Endothelial cell of umbilical vein (primary cell): Measurements from ENCODE around the gene STON2. TPM values are rescaled to one million over a fixed set of nuclear protein-coding genes. Genes with fewer than 3 reads are reported as not detected.
"Not testable (repeated sequence)": the region's sequence is repeated elsewhere in the genome, so short reads cannot be mapped to it uniquely, and the experiment has no call there.

ENCODE experiments used
- BruUV-seq: library from RNA; stranded (reverse); fragments of 400-500 nt; replicated peaks from 2 replicates; lab custom pipeline; 2021; lab: Mats Ljungman, UMichigan
- CTCF ChIA-PET: fragments of 300-600, 350-600 bp; sonication (Branson Sonifier 250); formaldehyde crosslinking; loops from one replicate; lab custom pipeline; 2021; ENCODE audit warnings: antibody characterized with exemption, inconsistent platforms; lab: Charles Lee
- POLR2A ChIA-PET: fragments of 300-600, 350-600 bp; sonication (Branson Sonifier 250); formaldehyde crosslinking; loops from one replicate; lab custom pipeline; 2021; ENCODE audit warnings: antibody characterized with exemption, inconsistent platforms; lab: Charles Lee
- DNase-seq: peaks from one replicate; pipeline ENCODE4 v3.0.0-alpha.2; 2011; ENCODE audit warnings: low read depth, low spot score
- FAIRE-seq: peaks from 2 replicates; lab custom pipeline; 2011; peaks lifted over from hg19 to GRCh38; lab: Jason Lieb, UNC
- H2AFZ ChIP-seq: 2 replicates; pipeline ENCODE4 v1.6.0; 2012; ENCODE audit warnings: low read depth, low read length, control low read depth, inconsistent platforms
- H3K27ac ChIP-seq: 2 replicates; pipeline ENCODE4 v1.5.1; 2011; ENCODE audit warnings: low read depth, mild to moderate bottlenecking, control low read depth, low read length, moderate library complexity; ENCODE audit not compliant: insufficient read depth
- H3K27me3 ChIP-seq, 2 experiments: 2 replicates each; pipeline versions ENCODE4 v1.6.0 to v1.6.1; 2011; ENCODE audit warnings: low read length in 2 of 2, mixed read lengths in 1 of 2; ENCODE audit not compliant: control insufficient read depth in 2 of 2, insufficient read depth in 2 of 2
- H3K36me3 ChIP-seq, 2 experiments: 2 replicates in 1 of 2; 3 replicates in 1 of 2; pipeline ENCODE4 v1.5.1; 2011; ENCODE audit warnings: low read length in 2 of 2, mild to moderate bottlenecking in 1 of 2, moderate library complexity in 1 of 2; ENCODE audit not compliant: control insufficient read depth in 2 of 2, insufficient read depth in 2 of 2; ENCODE audit errors: extremely low read depth in 1 of 2
- H3K4me1 ChIP-seq: 3 replicates; pipeline ENCODE4 v1.5.1; 2011; ENCODE audit warnings: mild to moderate bottlenecking, low read length; ENCODE audit not compliant: control insufficient read depth, insufficient read depth; ENCODE audit errors: extremely low read depth
- H3K4me2 ChIP-seq: 2 replicates; pipeline ENCODE4 v1.6.1; 2011; ENCODE audit warnings: low read length, control low read depth, mixed read lengths; ENCODE audit not compliant: insufficient read depth
- H3K4me3 ChIP-seq, 3 experiments: fragments of 200-600 bp in 1 of 3; sonication (generic), shearing (Covaris generic) in 1 of 3; replicated peaks in 1 of 3; 2 replicates each; pipeline ENCODE4 v1.5.1; 2011 to 2016; ENCODE audit warnings: control low read depth in 3 of 3, low read length in 3 of 3, mild to moderate bottlenecking in 2 of 3, inconsistent platforms in 1 of 3, low read depth in 1 of 3, moderate library complexity in 1 of 3; ENCODE audit not compliant: insufficient read depth in 1 of 3
- H3K79me2 ChIP-seq: 2 replicates; pipeline ENCODE4 v1.6.0; 2012; ENCODE audit warnings: low read length, inconsistent platforms; ENCODE audit not compliant: control insufficient read depth, insufficient read depth
- H3K9ac ChIP-seq: replicated peaks from 2 replicates; pipeline ENCODE3; 2011; ENCODE audit warnings: low read length, control low read depth; ENCODE audit not compliant: insufficient read depth; ENCODE audit errors: extremely low read depth
- H3K9me1 ChIP-seq: replicated peaks from 3 replicates; pipeline ENCODE4 v1.6.0; 2011; ENCODE audit warnings: mild to moderate bottlenecking, low read length; ENCODE audit not compliant: control insufficient read depth, insufficient read depth; ENCODE audit errors: extremely low read depth
- H3K9me3 ChIP-seq: replicated peaks from 2 replicates; pipeline ENCODE4 v1.5.1; 2012; ENCODE audit warnings: low read length, inconsistent platforms; ENCODE audit not compliant: control insufficient read depth, insufficient read depth
- H4K20me1 ChIP-seq: replicated peaks from 2 replicates; pipeline ENCODE3; 2011; ENCODE audit warnings: mild to moderate bottlenecking, low read length; ENCODE audit not compliant: control insufficient read depth, insufficient read depth; ENCODE audit errors: extremely low read depth
- EZH2 ChIP-seq: IDR thresholded peaks from 2 replicates; pipeline ENCODE4 v1.6.1; 2012; ENCODE audit warnings: borderline replicate concordance, low read depth, mild to moderate bottlenecking, moderate library complexity, low read length, inconsistent platforms; ENCODE audit not compliant: severe bottlenecking
- FOS ChIP-seq: IDR thresholded peaks from 2 replicates; pipeline ENCODE4 v1.6.1; 2011; ENCODE audit warnings: mild to moderate bottlenecking, low read length, moderate library complexity, borderline replicate concordance; ENCODE audit not compliant: insufficient read depth
- GATA2 ChIP-seq: IDR thresholded peaks from 2 replicates; pipeline ENCODE4 v1.7.0; 2011; ENCODE audit warnings: low read depth, mild to moderate bottlenecking, moderate library complexity, mixed read lengths, low read length; ENCODE audit not compliant: insufficient read length, insufficient read depth
- JUN ChIP-seq: IDR thresholded peaks from 2 replicates; pipeline ENCODE4 v1.6.1; 2011; ENCODE audit warnings: borderline replicate concordance, low read depth; ENCODE audit not compliant: insufficient read length, insufficient read depth
- MYC ChIP-seq: IDR thresholded peaks from one replicate; pipeline ENCODE4 v1.6.1; 2011; ENCODE audit warnings: mild to moderate bottlenecking, low read depth, low read length
- POLR2A ChIP-seq: IDR thresholded peaks from 2 replicates; pipeline ENCODE4 v1.6.1; 2012; ENCODE audit warnings: low read depth, mild to moderate bottlenecking, control low read depth, low read length
- POLR2AphosphoS5 ChIP-seq: IDR thresholded peaks from 2 replicates; pipeline ENCODE4 v1.6.1; 2012; ENCODE audit warnings: low read depth, mild to moderate bottlenecking, control low read depth, low read length, moderate library complexity; ENCODE audit not compliant: insufficient read depth
- dilution Hi-C: fragments of 300-500 bp; cut with MboI; formaldehyde crosslinking; loops from one replicate; pipeline ENCODE4 v1.15.0; 2019; ENCODE audit warnings: low sequenced_read_pairs; ENCODE audit not compliant: extremely low pct_ligation_motif_present
- intact Hi-C: fragments of 100-400 bp; cut with micrococcal nuclease; formaldehyde crosslinking; loops from one replicate; pipeline ENCODE4 v1.10.0; 2022
- polyA plus RNA-seq, 4 experiments: library from polyadenylated mRNA; depleted of rRNA in 3 of 4; stranded (reverse) in 3 of 4; unstranded in 1 of 4; fragments of >200 nt; gene quantifications; 2 replicates each; pipeline versions ENCODE4 v1.2.1 to v1.2.3, GENCODE V29; 2011 to 2012; ENCODE audit warnings: missing spikeins in 1 of 4
- total RNA-seq: library from RNA; stranded (reverse); gene quantifications from 2 replicates; pipeline ENCODE4 v1.2.3, GENCODE V29; 2021
- TF ChIP-seq, protein P1 (sequence below), 2 donors: IDR thresholded peaks; 1 replicate in 1 of 2; 2 replicates in 1 of 2; pipeline ENCODE4 v1.5.1; 2011; ENCODE audit warnings: low read length in 2 of 2, mild to moderate bottlenecking in 2 of 2, moderate library complexity in 2 of 2, control low read depth in 1 of 2, inconsistent platforms in 1 of 2, low read depth in 1 of 2; ENCODE audit not compliant: insufficient read depth in 1 of 2; ENCODE audit errors: extremely low read depth in 1 of 2
- TF ChIP-seq, protein P2 (sequence below): IDR thresholded peaks from 2 replicates; pipeline ENCODE4 v1.6.1; 2011; ENCODE audit not compliant: insufficient read depth, insufficient read length

Gene STON2
- total and polyA plus RNA-seq, 2 donors (not counting 3 experiments of a cell fraction or from before 2014, with no cell fraction given), result not detected

DNA sequence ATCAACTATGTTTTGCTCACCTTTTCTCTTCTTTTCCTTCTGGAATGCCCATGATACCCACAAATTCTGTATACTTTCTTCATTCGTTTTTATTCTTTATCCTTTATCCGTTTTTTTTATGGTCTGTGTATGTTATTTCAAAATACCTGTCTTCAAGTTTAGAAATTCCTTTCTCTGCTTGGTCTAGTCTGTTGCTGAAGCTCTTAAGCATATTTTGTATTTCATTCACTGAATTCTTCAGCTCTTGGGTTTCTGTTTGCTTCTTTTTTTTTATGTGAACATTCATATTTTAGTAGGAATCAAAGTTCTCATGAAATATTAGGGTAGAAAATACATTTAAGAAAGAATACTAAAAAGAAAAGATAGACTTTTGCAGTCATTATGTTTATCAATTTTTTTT lies 156.6 kb downstream of the STON2 start:
- FAIRE-seq (no peak), DNase-seq (no peak)
- Histone ChIP-seq H3K79me2 (no peaks in the 10 kb centered on the region), H3K36me3 (no peaks in the 10 kb centered on the region), H3K4me3 (no peak overlapping the region), H3K4me2 (no peak overlapping the region), H3K9ac (no peak overlapping the region), H3K27ac (no peak overlapping the region), H3K4me1 (no peaks in the 10 kb centered on the region), H4K20me1 (no peaks in the 10 kb centered on the region), H3K9me3 (no peaks in the 10 kb centered on the region), H2AFZ (no peak overlapping the region), H3K9me1 (no peaks in the 10 kb centered on the region), H3K27me3 (no peaks in the 10 kb centered on the region)
- TF ChIP-seq JUN (no peak), POLR2A (no peak), MYC (no peak), GATA2 (no peak), POLR2AphosphoS5 (no peak), EZH2 (no peak), FOS (no peak)
- TF ChIP-seq, protein P1, sequence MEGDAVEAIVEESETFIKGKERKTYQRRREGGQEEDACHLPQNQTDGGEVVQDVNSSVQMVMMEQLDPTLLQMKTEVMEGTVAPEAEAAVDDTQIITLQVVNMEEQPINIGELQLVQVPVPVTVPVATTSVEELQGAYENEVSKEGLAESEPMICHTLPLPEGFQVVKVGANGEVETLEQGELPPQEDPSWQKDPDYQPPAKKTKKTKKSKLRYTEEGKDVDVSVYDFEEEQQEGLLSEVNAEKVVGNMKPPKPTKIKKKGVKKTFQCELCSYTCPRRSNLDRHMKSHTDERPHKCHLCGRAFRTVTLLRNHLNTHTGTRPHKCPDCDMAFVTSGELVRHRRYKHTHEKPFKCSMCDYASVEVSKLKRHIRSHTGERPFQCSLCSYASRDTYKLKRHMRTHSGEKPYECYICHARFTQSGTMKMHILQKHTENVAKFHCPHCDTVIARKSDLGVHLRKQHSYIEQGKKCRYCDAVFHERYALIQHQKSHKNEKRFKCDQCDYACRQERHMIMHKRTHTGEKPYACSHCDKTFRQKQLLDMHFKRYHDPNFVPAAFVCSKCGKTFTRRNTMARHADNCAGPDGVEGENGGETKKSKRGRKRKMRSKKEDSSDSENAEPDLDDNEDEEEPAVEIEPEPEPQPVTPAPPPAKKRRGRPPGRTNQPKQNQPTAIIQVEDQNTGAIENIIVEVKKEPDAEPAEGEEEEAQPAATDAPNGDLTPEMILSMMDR (IDR thresholded peaks at IDR 0.05; ENCODE audit: extremely low read depth in 1 of 2, insufficient read depth in 1 of 2, low read depth in 1 of 2, low read length in 2 of 2), result no peak
- TF ChIP-seq, protein P2, sequence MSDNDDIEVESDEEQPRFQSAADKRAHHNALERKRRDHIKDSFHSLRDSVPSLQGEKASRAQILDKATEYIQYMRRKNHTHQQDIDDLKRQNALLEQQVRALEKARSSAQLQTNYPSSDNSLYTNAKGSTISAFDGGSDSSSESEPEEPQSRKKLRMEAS, result no peak
- no TSS peak for BruUV-seq
- intact Hi-C loops (no loop called here), dilution Hi-C loops (no loop called here)
- ChIA-PET CTCF (no interaction called here), POLR2A (no interaction called here)

DNA sequence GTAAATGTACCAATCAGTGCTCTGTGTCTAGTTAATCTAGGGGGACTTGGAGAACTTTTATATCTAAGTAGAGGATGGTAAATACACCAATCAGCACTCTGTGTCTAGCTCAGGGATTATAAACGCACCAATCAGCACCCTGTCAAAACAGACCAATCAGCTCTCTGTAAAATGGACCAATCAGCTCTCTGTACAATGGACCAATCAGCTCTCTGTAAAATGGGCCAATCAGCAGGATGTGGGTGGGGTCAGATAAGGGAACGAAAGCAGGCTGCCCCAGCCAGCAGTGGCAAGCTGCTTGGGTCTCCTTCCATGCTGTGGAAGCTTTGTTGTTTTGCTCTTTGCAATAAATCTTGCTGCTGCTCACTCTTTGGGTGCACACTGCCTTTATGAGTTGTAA lies 163.3 kb downstream of the STON2 start:
- H3K27me3 ChIP-seq, BruUV-seq, dilution Hi-C loops, H3K27ac ChIP-seq, H2AFZ ChIP-seq, H3K36me3 ChIP-seq, H3K9me1 ChIP-seq, H3K4me3 ChIP-seq, DNase-seq, FAIRE-seq, intact Hi-C loops, H3K4me1 ChIP-seq, H4K20me1 ChIP-seq, CTCF ChIA-PET, POLR2A ChIA-PET, H3K79me2 ChIP-seq, H3K4me2 ChIP-seq, H3K9ac ChIP-seq, H3K9me3 ChIP-seq: not testable (repeated sequence)
